HepG2 (cell line): ENCODE data around the gene PIP5K1A. TPM values are rescaled to one million over a fixed set of nuclear protein-coding genes. Genes with fewer than 3 reads are reported as not detected.

Experiments
- ARID3A ChIP-seq: IDR thresholded peaks from 2 replicates; pipeline ENCODE4 v1.6.1; 2012; ENCODE audit warnings: low read depth, low read length, improper control_type of control experiment
- BRD4 ChIP-seq: sonication (generic); formaldehyde crosslinking; IDR thresholded peaks from 2 replicates; pipeline ENCODE4 v1.4.0; 2020; ENCODE audit warnings: missing genetic modification reagents
- ELK4 ChIP-seq: sonication (generic); formaldehyde crosslinking; IDR thresholded peaks from 2 replicates; pipeline ENCODE4 v1.9.0; 2021; ENCODE audit warnings: missing genetic modification reagents, borderline replicate concordance
- FOXA3 ChIP-seq: IDR thresholded peaks from 2 replicates; pipeline ENCODE4 v1.6.1; 2016; ENCODE audit warnings: missing genetic modification reagents, missing compliant biosample characterization
- GFI1 ChIP-seq: sonication (generic); formaldehyde crosslinking; IDR thresholded peaks from 2 replicates; pipeline ENCODE4 v1.5.0; 2020; ENCODE audit warnings: missing genetic modification reagents, mild to moderate bottlenecking, borderline replicate concordance
- HOMEZ ChIP-seq: IDR thresholded peaks from 2 replicates; pipeline ENCODE4 v1.6.1; 2016; ENCODE audit warnings: low read depth
- MIXL1 ChIP-seq: IDR thresholded peaks from 2 replicates; pipeline ENCODE4 v1.6.1; 2016
- NCOA5 ChIP-seq: sonication (generic); formaldehyde crosslinking; IDR thresholded peaks from 2 replicates; pipeline ENCODE4 v1.4.0; 2020; ENCODE audit warnings: missing genetic modification reagents
- SATB2 ChIP-seq: sonication (generic); formaldehyde crosslinking; IDR thresholded peaks from 2 replicates; pipeline ENCODE4 v1.5.0; 2020; ENCODE audit warnings: missing genetic modification reagents
- SNAI1 ChIP-seq: sonication (generic); formaldehyde crosslinking; IDR thresholded peaks from 2 replicates; pipeline ENCODE4 v1.5.0; 2020; ENCODE audit warnings: mild to moderate bottlenecking, missing genetic modification reagents, borderline replicate concordance
- STAT5B ChIP-seq: sonication (generic); formaldehyde crosslinking; IDR thresholded peaks from 2 replicates; pipeline ENCODE4 v1.4.0; 2020; ENCODE audit warnings: missing genetic modification reagents
- TOE1 ChIP-seq: sonication (generic); formaldehyde crosslinking; IDR thresholded peaks from 2 replicates; pipeline ENCODE4 v1.4.0; 2020; ENCODE audit warnings: mild to moderate bottlenecking, missing genetic modification reagents
- TSC22D2 ChIP-seq: sonication (generic); formaldehyde crosslinking; IDR thresholded peaks from 2 replicates; pipeline ENCODE4 v1.5.1; 2020; ENCODE audit warnings: missing genetic modification reagents, mild to moderate bottlenecking, borderline replicate concordance
- ZNF468 ChIP-seq: sonication (generic); formaldehyde crosslinking; IDR thresholded peaks from 2 replicates; pipeline ENCODE4 v1.8.0; 2022; ENCODE audit warnings: mild to moderate bottlenecking, moderate library complexity, missing genetic modification reagents
- ZNF570 ChIP-seq: sonication (generic); formaldehyde crosslinking; IDR thresholded peaks from 2 replicates; pipeline ENCODE4 v1.4.0; 2020; ENCODE audit warnings: mild to moderate bottlenecking, missing genetic modification reagents, borderline replicate concordance
- ZNF580 ChIP-seq: IDR thresholded peaks from 2 replicates; pipeline ENCODE4 v1.6.1; 2016; ENCODE audit warnings: low read depth, borderline replicate concordance
- ZNF704 ChIP-seq: sonication (generic); formaldehyde crosslinking; IDR thresholded peaks from 2 replicates; pipeline ENCODE4 v1.8.1; 2023; ENCODE audit warnings: mild to moderate bottlenecking, inconsistent platforms, moderate library complexity, missing genetic modification reagents, borderline replicate concordance
- ZNF713 ChIP-seq: sonication (generic); formaldehyde crosslinking; IDR thresholded peaks from 2 replicates; pipeline ENCODE4 v1.4.0; 2020; ENCODE audit warnings: mild to moderate bottlenecking, missing genetic modification reagents
- ZNF720 ChIP-seq: sonication (generic); formaldehyde crosslinking; IDR thresholded peaks from 2 replicates; pipeline ENCODE4 v1.4.0; 2020; ENCODE audit warnings: missing genetic modification reagents
- ZNF878 ChIP-seq: sonication (generic); formaldehyde crosslinking; IDR thresholded peaks from 2 replicates; pipeline ENCODE4 v1.8.1; 2023; ENCODE audit warnings: mild to moderate bottlenecking, missing genetic modification reagents, moderate library complexity
- polyA plus RNA-seq, 8 experiments: library from polyadenylated mRNA; depleted of rRNA in 3 of 8; stranded (reverse) in 7 of 8; unstranded in 1 of 8; fragments of >200 nt; fragmentation: Illumina TruSeq in 4 of 8; extraction: Trizol in 4 of 8; gene quantifications; 2 replicates each; pipeline versions ENCODE4 v1.2.1 to v1.2.3, GENCODE V29; 2011 to 2016; ENCODE audit warnings: low read depth in 4 of 8, missing spikeins in 1 of 8, mixed read lengths in 1 of 8; ENCODE audit not compliant: insufficient read depth in 1 of 8
- total RNA-seq, 5 experiments: library from RNA; depleted of rRNA; stranded (reverse); fragments of >200 nt; fragmentation: Illumina TruSeq; extraction: Trizol; gene quantifications; 2 replicates each; pipeline ENCODE4 v1.2.3, GENCODE V29; 2016; ENCODE audit warnings: low read depth in 1 of 5
- TF ChIP-seq, protein P1 (sequence below): sonication (generic); formaldehyde crosslinking; IDR thresholded peaks from 2 replicates; pipeline ENCODE4 v1.9.0; 2021; ENCODE audit warnings: missing genetic modification reagents, mild to moderate bottlenecking, borderline replicate concordance
- TF ChIP-seq, protein P2 (sequence below): sonication (generic); IDR thresholded peaks from 2 replicates; pipeline ENCODE4 v1.6.1; 2016; ENCODE audit warnings: low read depth, borderline replicate concordance

PIP5K1A gene
- total and polyA plus RNA-seq, 2 of the 13 experiments (the other 11 are each of a cell fraction or from before 2014, with no cell fraction given) = 45.3 to 65.1 TPM

- TF ChIP-seq ZNF570 (CRISPR knock-in tag) = 0 out of 2 replicates have a peak, but pooled peaks have one; percentile 57
- TF ChIP-seq NCOA5 = no peak
- TF ChIP-seq MIXL1 (CRISPR knock-in tag) = no peak
- TF ChIP-seq ELK4 (CRISPR knock-in tag) = no peak
- no peak for TF ChIP-seq ZNF713 (CRISPR knock-in tag)
- TF ChIP-seq HOMEZ = 0 out of 2 replicates have a peak, but pooled peaks have one; percentile 9
- no peak for TF ChIP-seq STAT5B (CRISPR knock-in tag)
- TF ChIP-seq ZNF580 = no peak
- TF ChIP-seq ARID3A = peak; percentile 12
- TF ChIP-seq, protein P1, sequence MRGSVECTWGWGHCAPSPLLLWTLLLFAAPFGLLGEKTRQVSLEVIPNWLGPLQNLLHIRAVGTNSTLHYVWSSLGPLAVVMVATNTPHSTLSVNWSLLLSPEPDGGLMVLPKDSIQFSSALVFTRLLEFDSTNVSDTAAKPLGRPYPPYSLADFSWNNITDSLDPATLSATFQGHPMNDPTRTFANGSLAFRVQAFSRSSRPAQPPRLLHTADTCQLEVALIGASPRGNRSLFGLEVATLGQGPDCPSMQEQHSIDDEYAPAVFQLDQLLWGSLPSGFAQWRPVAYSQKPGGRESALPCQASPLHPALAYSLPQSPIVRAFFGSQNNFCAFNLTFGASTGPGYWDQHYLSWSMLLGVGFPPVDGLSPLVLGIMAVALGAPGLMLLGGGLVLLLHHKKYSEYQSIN = no peak
- TF ChIP-seq TOE1 (CRISPR knock-in tag) = no peak
- no peak for TF ChIP-seq BRD4 (CRISPR knock-in tag)
- TF ChIP-seq ZNF468 (CRISPR knock-in tag) = peak; percentile 89; the same call in 1 of the 2 replicates
- TF ChIP-seq GFI1 (CRISPR knock-in tag) = no peak
- TF ChIP-seq ZNF704 (CRISPR knock-in tag) = no peak
- peak; percentile 42; the same call in 1 of the 2 replicates for TF ChIP-seq ZNF878
- peak; percentile 55; the same call in 1 of the 2 replicates for TF ChIP-seq SATB2 (CRISPR knock-in tag)
- TF ChIP-seq TSC22D2 (CRISPR knock-in tag) = no peak
- no peak for TF ChIP-seq SNAI1 (CRISPR knock-in tag)
- TF ChIP-seq FOXA3 = peak; percentile 47; the same call in 1 of the 2 replicates
- TF ChIP-seq, protein P2, sequence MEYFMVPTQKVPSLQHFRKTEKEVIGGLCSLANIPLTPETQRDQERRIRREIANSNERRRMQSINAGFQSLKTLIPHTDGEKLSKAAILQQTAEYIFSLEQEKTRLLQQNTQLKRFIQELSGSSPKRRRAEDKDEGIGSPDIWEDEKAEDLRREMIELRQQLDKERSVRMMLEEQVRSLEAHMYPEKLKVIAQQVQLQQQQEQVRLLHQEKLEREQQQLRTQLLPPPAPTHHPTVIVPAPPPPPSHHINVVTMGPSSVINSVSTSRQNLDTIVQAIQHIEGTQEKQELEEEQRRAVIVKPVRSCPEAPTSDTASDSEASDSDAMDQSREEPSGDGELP = no peak
- no peak for TF ChIP-seq ZNF720 (CRISPR knock-in tag)
Measured at GRCh38 chr1:151281225-151281968, 83.0 kb downstream of the PIP5K1A start (continued).
